Activated CD4-positive, alpha-beta T cell treated with anti-CD3 and anti-CD28 coated beads, Interleukin-2, amount 50 U/mL, for 4 hours (primary cell): Measurements from ENCODE around the gene CALML6.

Experiments
- DNase-seq, 2 experiments: peaks; one replicate each; pipeline ENCODE4 v3.0.0-alpha.2; 2020

The CALML6 gene

GRCh38 chr1:1946540-1946939 is 31.5 kb downstream of the CALML6 start:
- DNase-seq, result no peak

- DNase-seq, result no peak
Measured at GRCh38 chr1:1947493-1947892, 32.4 kb downstream of the CALML6 start.

GRCh38 chr1:1948783-1949182 is 33.7 kb downstream of the CALML6 start:
- no peak for DNase-seq

GRCh38 chr1:1950940-1951339 is 35.9 kb downstream of the CALML6 start:
- no peak for DNase-seq

- DNase-seq, result no peak
Measured at GRCh38 chr1:1954015-1954414, 39.0 kb downstream of the CALML6 start.

- DNase-seq, result no peak
Measured at GRCh38 chr1:1954831-1955441, 39.9 kb downstream of the CALML6 start.

DNA sequence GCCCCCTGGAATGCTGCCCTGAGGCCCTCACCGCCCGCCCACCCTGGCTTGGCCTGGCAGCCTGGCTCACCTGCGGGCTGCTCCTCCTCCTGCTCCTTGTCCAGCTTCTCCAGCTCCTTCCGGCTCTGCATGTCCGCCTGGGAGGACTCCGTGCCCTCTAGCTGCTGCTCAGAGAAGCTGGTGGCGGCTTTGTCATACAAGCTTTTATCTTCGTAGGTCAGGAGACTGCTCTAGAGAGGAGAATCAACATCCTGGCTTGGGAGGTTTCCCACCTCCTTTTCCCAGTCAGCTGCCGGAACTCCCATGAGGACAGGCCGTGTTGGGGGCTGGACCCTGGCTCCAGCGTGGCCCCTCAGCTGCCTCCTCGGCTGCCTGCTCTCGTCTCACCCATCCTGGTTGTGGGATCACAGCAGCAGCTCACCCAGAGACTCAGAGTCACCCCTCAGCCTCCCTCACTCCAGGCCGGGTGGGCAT is 40.6 kb downstream of the CALML6 start:
- no peak for DNase-seq

DNA sequence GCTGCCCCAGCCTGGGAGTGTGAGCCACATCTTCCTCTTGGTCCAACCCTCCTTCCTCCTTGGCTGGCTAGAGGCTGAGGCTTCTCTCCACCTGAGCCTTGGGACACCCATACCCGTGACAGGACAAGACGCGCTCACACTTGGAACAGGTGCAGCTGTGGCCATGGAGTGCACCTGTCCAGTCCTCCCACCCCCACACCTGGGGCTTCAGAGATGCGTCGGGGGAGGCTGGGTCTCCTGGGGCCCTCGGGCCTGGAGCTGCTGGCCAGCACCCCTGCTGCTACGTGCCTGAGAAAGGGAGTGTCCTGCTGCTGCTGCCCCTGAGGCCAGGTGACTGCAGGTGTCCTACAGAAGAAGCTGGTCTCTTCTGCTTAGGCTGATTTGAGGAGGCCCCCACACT is 41.0 kb downstream of the CALML6 start:
- no peak for DNase-seq

GRCh38 chr1:1956586-1957532 is 41.8 kb downstream of the CALML6 start:
- no peak for DNase-seq

- DNase-seq, result no peak
Measured at GRCh38 chr1:1957533-1957961, 42.5 kb downstream of the CALML6 start.

DNA sequence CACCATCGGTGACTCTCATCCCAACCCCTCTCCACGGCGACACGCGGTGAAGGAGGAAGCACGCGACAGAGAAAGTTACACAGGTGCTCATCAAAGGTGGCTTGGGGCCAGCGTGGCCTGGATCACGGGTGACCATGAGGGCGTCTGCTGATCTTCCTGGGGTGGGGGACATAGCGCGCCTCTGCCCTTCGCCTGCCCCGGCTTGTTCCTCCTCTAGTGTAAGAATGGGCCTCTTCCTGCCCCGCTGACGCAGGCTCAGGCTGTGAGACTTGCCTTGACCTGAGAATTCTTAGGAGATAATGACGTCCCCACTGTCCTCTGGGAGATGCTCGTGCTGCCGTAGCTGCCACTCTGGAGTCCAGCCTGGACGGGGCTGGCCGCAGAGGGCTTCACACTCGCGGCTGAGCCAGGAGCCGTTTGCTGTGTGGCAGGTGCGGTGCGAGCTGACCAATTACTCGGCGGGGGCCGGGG is 43.0 kb downstream of the CALML6 start:
- no peak for DNase-seq

DNA sequence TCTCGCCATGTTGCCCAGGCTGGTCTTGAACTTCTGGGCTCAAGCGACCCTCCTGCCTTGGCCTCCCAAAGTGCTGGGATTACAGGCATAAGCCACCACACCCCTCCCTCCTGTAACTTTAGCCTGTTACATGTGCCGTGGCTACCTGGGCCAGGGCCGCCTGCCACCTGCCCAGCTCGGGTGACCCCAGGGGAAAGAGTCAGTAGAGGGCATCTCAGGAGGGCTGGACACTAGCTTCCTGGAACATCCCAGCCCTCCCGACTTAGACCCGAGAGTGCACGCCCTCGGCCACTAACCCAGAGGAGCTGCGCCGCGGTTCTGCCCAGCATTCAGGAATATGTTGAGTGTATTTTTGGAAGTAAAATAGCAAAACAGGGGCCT is 44.4 kb downstream of the CALML6 start:
- no peak for DNase-seq

DNA sequence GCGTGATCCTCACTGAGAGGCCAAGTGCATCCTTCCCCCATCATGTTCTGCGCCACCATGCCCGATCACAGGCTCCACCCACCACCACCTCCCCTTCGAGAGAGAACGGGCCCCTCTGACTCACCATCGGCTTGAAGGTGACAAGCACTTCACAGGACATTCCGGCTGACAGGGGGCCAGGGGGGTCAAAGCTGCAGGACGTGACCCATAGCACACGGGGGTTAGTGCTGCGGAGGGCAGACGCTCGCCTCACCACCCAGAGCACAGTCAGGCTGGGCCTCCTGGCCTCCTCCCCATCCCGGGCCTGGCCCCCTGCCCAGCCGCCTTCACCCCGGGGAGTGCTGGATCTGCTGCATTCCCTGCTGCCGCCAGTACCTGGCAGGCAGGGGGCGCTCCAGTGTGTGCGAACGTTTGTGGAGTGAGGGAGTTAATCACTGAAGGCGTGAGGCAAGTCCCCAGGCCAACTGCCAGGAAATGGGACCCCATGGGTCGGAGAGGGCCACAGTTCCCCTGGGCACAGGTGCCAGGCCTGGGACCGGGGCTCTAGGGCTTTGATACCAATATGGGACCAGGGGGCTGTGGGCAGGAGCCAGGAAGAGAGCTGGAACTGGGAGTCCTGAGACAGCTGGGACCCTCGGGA is 44.9 kb downstream of the CALML6 start:
- peak; percentile 53 to 58 for DNase-seq

DNA sequence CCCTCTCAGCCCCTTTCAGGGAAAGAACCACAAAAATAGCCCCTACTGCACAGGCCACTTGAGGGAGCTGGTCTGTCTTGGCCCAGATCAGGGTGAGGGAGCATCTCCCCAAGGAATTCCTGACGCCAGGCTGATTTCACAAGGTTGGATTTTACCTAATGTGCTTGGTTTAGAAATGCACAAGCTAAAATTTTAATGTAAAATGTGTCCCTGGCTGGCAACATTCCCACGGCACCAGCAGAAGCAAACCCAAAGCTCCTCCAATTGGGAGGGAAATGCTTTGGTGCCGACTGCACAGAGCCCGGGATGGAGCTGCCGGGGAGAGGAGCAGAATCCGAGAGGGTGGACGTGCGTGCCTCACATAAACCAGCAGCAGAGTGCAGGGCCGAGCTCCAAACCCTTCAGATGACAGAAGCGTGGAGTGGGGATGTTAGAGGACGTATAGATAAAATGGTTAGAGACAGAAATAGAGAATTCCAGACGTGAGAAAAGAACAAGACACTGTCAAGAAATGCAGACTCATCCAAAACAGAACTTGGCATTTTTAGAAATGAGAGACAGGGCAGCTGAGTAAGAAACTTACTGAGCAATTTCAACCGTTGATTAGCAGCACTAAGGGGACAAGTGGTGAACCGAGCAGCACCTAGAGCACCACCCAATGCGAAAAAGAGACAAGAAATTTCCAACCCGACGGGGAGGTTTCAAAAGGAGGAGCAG is 45.6 kb downstream of the CALML6 start:
- no peak for DNase-seq

GRCh38 chr1:1962752-1963151 is 47.7 kb downstream of the CALML6 start:
- no peak for DNase-seq

- no peak for DNase-seq
Measured at GRCh38 chr1:1963570-1963969, 48.5 kb downstream of the CALML6 start.

- DNase-seq, result no peak
Measured at GRCh38 chr1:1964811-1965210, 49.8 kb downstream of the CALML6 start.

DNA sequence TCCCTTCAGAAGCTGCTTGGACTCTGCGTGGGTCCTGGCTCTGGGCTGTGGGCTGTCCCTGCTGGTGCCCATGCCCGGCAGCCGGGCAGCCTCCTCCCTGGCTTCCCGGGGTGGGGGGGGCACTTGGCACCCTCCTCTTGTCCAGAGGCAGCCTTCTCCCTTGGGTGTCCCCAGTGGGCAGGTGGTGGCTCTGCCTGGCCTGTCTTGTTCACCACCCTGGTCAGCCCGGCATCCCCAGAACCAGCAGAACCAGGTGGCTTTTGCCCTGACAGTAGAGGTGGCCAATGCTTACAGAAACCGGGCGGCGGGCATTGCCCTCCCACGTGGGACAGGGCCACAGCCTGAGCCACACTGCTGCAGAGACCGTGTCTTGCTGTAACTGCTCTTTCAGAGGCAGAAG is 50.5 kb downstream of the CALML6 start:
- no peak for DNase-seq

- DNase-seq, result no peak
Measured at GRCh38 chr1:1966071-1966740, 51.1 kb downstream of the CALML6 start.
